ENCODE measurements around the gene ZNF516.

The ZNF516 gene

GRCh38 chr18:76357174-76357573 is 137.9 kb downstream of the ZNF516 start:
- DNase-seq (ENCODE audit: low read depth, low spot score) = no peak
- in situ Hi-C loops (cut with HindIII; ENCODE audit: low sequenced_read_pairs) = no loop called here
- no peak overlapping the region for H3K4me3 ChIP-seq (ENCODE audit: low read depth, low read length)
- TF ChIP-seq, protein P1, sequence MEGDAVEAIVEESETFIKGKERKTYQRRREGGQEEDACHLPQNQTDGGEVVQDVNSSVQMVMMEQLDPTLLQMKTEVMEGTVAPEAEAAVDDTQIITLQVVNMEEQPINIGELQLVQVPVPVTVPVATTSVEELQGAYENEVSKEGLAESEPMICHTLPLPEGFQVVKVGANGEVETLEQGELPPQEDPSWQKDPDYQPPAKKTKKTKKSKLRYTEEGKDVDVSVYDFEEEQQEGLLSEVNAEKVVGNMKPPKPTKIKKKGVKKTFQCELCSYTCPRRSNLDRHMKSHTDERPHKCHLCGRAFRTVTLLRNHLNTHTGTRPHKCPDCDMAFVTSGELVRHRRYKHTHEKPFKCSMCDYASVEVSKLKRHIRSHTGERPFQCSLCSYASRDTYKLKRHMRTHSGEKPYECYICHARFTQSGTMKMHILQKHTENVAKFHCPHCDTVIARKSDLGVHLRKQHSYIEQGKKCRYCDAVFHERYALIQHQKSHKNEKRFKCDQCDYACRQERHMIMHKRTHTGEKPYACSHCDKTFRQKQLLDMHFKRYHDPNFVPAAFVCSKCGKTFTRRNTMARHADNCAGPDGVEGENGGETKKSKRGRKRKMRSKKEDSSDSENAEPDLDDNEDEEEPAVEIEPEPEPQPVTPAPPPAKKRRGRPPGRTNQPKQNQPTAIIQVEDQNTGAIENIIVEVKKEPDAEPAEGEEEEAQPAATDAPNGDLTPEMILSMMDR (IDR thresholded peaks at IDR 0.05; ENCODE audit: low read depth, low read length) = no peak

- in situ Hi-C loops (cut with HindIII; ENCODE audit: low sequenced_read_pairs) = no loop called here
- TF ChIP-seq, protein P1 (IDR thresholded peaks at IDR 0.05; ENCODE audit: low read depth, low read length) = no peak
- H3K4me3 ChIP-seq (ENCODE audit: low read depth, low read length) = no peak overlapping the region
- DNase-seq (ENCODE audit: low read depth, low spot score) = no peak
Observed at GRCh38 chr18:76356666-76357065, 138.4 kb downstream of the ZNF516 start.

GRCh38 chr18:76354348-76354747 is 140.7 kb downstream of the ZNF516 start:
- in situ Hi-C loops (cut with HindIII; ENCODE audit: low sequenced_read_pairs) = no loop called here
- H3K4me3 ChIP-seq (ENCODE audit: low read depth, low read length) = no peak overlapping the region
- DNase-seq (ENCODE audit: low read depth, low spot score) = peak; percentile 66
- TF ChIP-seq, protein P1 (IDR thresholded peaks at IDR 0.05; ENCODE audit: low read depth, low read length) = no peak

- in situ Hi-C loops (cut with HindIII; ENCODE audit: low sequenced_read_pairs) = no loop called here
Observed at GRCh38 chr18:76353500-76353899, 141.5 kb downstream of the ZNF516 start.

GRCh38 chr18:76353046-76353445 is 142.0 kb downstream of the ZNF516 start:
- no peak overlapping the region for H3K4me3 ChIP-seq (ENCODE audit: low read depth, low read length)
- TF ChIP-seq, protein P1 (IDR thresholded peaks at IDR 0.05; ENCODE audit: low read depth, low read length) = no peak
- DNase-seq (ENCODE audit: low read depth, low spot score) = no peak
- in situ Hi-C loops (cut with HindIII; ENCODE audit: low sequenced_read_pairs) = no loop called here

More at GRCh38 chr18:76353500-76353899, 141.5 kb downstream of the ZNF516 start:
- TF ChIP-seq, protein P1 (IDR thresholded peaks at IDR 0.05; ENCODE audit: low read depth, low read length) = no peak
- H3K4me3 ChIP-seq (ENCODE audit: low read depth, low read length) = no peak overlapping the region
- DNase-seq (ENCODE audit: low read depth, low spot score) = no peak

DNA sequence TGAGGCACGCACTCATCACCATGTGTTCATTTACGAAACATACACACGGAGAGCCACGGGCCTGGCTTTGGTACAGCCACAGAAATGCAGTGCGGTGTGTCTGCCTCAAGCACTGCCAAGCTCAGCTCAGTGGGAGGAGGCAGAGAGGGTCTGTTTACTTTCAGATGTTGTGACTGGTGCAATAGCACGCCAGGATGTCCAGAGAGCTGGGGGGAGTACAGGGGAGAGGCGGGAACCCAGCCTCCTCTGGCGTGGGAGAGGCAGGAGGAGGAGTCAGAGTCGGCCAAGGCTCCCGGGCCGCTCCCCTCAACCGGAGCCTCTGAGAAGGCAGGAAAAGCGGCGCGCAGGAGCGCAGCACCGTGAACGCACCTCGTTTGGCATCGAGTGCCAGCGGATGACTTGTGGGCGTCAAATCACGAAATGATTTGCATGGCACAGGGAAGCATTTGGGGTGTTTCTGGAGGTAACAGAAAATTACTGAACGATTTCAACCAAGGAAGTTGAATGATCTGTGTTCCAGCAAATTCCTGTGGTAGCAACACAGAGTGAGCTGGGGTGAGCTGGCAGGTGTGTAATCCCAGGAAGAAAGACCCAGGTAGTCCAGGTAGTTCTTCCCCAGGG is 143.0 kb downstream of the ZNF516 start:
- TF ChIP-seq, protein P1 (IDR thresholded peaks at IDR 0.05; ENCODE audit: low read depth, low read length) = no peak
- DNase-seq (ENCODE audit: low read depth, low spot score) = peak; percentile 61
- in situ Hi-C loops (cut with HindIII; ENCODE audit: low sequenced_read_pairs) = no loop called here
- no peak overlapping the region for H3K4me3 ChIP-seq (ENCODE audit: low read depth, low read length)
